Endometrium (tissue), 2 donors: ENCODE measurements around the gene FAAH.

ENCODE experiments used
- FAIRE-seq: peaks from 2 replicates; lab custom pipeline; 2012; peaks lifted over from hg19 to GRCh38; lab: Jason Lieb, UNC
- donor health status: control.
- donor health status: control.

FAAH gene

GRCh38 chr1:46401154-46401913 is 7.2 kb downstream of the FAAH start:
- FAIRE-seq, result no peak

- no peak for FAIRE-seq
Measured at GRCh38 chr1:46401964-46402626, 8.0 kb downstream of the FAAH start.

GRCh38 chr1:46403916-46404315 is 9.8 kb downstream of the FAAH start:
- no peak for FAIRE-seq

- FAIRE-seq, result no peak
Measured at GRCh38 chr1:46404482-46405196, 10.5 kb downstream of the FAAH start.

DNA sequence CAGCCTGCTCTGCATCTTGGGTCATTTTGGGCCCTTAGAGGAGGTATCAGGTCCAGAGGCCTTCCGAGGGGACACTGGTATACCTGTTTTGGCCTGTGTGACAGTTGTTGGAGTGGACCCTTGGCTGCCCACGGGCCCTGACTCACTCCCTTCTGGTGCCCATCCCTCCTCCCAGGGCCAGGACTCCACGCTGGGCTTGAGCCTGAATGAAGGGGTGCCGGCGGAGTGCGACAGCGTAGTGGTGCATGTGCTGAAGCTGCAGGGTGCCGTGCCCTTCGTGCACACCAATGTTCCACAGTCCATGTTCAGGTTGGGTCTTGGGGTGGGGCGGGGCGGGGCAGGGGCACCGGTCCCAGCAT is 11.1 kb downstream of the FAAH start:
- FAIRE-seq, result no peak

GRCh38 chr1:46405724-46406123 is 11.6 kb downstream of the FAAH start:
- no peak for FAIRE-seq

DNA sequence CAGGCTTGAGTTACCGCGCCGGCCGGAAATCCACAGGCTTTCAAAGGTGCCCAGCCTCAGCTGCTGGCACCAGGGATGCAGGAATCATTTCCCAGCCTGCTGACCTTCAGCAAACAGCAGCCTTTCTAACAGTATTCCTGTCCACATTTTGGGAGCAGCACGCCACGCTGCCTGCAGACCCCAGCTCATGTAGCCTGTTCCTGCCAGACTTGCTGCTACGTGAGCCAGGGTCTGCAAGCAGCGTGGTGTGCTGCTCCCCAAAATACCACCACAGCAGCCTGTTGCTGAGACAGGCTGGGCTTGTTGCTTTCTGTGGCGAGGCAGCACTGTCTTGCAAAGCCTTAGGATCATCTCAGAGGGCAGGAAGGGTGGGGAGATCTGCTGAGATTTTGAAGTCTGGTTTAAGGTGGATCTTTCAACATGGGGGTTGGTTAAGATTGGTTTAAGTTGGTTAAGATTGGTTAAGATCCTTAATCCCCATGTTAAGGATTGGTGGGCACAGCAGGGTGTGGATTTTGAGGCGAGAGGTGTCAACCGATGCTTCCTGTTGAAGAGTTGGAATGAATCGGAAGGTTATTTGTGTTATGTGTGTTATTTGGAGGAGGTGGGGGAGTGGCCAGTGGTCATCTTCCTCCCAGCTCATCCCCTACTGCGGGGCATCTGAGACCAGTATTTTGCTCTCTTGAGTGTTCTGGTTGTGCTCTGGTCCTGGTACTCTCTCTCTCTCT is 12.9 kb downstream of the FAAH start:
- no peak for FAIRE-seq

GRCh38 chr1:46407636-46408035 is 13.5 kb downstream of the FAAH start:
- no peak for FAIRE-seq

DNA sequence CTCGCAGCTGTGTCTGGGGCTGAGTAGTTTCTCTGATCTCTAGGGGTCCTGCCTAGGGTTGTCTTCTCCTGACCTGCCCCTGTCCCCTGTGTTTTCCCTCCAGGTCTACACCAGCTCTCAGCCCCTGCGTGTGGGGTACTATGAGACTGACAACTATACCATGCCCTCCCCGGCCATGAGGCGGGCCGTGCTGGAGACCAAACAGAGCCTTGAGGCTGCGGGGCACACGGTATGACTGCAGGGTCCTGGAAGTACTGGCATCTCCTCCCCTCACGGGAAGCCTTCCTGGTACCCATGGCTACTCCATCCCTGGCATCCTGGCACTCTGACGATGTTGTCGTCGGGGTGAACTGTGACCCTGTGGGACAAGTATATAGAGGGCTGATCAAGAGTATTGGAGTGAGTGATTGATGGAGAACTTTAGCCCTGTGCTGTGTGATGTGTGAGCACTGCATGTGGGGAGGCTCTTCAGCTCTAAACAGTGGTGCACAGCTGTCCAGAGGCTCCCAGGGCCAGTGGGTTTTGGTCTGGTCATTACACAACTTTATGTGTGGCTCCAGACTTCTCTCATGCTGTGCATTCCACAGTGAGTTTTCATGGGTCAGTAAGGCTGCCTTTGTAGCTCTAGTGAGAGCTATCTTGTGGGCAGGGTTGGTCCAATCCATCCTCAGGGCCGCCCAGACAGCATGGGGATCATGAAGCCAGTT is 14.4 kb downstream of the FAAH start:
- no peak for FAIRE-seq

GRCh38 chr1:46409063-46409372 is 14.9 kb downstream of the FAAH start:
- FAIRE-seq, result no peak

DNA sequence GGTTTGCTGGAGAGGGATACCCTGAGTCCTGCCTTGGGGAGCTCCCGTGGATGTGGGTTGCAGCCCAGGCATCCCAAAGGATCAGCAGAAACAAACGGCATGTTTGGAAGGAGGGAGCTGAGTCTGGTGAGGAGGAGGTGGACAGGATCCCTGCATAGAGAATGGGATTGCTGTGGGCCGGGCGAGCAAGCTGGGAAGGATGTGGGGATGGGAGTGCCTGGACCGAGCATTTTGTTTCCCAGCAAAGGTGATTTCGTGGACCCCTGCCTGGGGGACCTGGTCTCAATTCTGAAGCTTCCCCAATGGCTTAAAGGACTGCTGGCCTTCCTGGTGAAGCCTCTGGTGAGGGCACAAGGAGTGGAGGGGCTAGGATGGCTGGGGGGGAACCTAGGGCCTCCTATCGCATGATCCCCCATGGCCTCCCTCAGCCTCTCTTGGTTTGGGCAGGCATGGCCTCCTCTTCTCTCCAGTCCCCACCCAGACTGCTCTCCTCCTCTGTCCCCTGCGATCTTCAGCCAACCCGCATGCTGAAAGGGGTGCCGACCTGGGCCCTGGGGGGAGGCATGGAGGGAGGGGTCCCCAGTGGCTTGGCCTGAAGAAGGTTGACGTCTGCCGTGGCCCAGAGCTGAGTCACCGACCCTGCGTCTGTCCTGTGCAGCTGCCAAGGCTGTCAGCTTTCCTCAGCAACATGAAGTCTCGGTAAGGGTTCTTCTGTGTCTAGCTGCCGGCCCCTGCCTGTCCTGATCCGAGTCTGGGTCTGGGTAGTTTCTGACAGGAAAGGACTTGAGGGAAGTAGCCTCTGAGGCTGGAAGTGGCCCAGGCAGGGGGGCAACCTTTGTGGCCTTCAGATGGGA is 16.3 kb downstream of the FAAH start:
- FAIRE-seq, result no peak

DNA sequence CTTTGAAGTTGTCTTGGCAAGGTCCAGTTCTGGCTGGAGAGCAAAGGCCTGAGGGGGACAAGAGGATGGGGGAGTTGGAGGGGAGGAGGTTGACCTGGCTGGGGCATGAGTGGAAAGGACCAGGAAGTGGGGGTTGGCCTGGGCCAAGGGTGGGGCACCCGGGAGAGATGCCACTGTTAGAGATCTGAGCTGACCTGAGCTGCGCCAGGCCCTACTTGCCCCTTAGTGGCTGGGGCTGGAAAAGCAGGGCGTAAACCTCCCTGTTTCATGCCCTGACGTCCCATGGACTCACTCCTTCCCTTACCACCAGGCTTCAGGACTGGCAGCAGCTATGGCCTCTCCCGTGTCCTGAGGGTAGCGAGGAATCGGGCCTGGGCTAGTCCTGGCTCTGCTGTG is 16.9 kb downstream of the FAAH start:
- FAIRE-seq, result no peak

DNA sequence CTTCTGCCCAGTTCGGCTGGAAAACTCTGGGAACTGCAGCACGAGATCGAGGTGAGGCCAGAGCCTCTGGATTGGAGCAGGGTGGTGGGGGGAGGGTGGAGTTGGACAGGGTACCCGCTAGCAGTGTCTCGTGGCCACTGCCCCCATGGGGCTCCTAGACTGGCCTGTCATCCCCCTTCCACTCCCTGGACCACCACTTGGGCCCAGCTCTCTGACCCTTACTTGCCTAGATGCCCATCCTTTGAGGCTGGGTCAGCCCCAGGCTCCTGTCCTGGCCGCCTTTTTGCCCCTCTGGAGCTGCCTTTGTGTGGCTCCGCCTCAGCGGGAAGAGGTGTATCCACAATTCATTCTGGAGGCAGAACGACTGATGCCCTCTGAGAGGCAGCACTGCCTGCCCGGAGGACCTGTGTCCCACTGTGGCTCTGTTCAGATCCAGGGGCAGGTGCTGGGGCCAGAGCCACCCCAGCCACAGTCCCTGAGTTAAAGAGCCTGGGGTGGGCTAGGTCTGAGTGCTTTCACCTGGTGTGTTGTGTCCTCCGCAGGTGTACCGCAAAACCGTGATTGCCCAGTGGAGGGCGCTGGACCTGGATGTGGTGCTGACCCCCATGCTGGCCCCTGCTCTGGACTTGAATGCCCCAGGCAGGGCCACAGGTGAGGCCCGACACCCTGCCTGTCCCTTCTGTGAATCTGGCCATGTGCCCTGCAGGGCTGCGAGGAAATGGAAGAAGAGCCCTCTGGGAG is 17.7 kb downstream of the FAAH start:
- FAIRE-seq, result no peak

- FAIRE-seq, result no peak
Measured at GRCh38 chr1:46412893-46413595, 18.9 kb downstream of the FAAH start.

DNA sequence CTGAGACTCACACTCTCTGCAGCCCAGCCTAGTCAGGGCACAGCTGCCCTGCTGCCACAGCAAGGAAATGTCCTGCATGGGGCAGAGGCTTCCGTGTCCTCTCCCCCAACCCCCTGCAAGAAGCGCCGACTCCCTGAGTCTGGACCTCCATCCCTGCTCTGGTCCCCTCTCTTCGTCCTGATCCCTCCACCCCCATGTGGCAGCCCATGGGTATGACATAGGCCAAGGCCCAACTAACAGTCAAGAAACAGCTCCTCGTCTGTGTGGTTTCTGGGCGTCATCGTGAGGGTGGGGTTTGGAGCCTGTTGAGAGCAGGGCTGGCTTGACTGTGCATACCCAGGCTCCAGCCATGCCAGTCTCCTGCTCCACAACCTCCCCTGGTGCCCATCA is 19.5 kb downstream of the FAAH start:
- FAIRE-seq, result no peak

GRCh38 chr1:46415514-46415913 is 21.4 kb downstream of the FAAH start:
- no peak for FAIRE-seq

- FAIRE-seq, result no peak
Measured at GRCh38 chr1:46418976-46419375, 24.9 kb downstream of the FAAH start.

DNA sequence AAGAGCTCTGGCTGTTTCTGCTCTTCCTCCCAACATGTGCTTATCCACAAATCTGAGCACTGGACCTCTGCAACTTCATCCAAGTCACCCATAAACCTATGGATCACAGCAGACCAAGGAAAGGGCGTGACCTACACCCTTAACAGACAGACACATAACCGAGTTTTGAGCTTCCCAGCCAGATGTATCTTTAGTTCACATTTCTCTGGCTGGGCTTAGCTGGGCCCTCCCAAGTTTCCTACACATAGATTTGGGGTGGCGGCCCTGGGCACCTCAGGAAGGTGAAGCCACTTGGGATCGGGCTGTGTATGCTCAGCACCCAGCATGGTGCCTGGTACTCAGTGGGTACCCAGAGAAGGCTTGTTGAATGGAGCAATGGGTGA is 26.4 kb downstream of the FAAH start:
- FAIRE-seq, result no peak

- no peak for FAIRE-seq
Measured at GRCh38 chr1:46421739-46422138, 27.6 kb downstream of the FAAH start.

DNA sequence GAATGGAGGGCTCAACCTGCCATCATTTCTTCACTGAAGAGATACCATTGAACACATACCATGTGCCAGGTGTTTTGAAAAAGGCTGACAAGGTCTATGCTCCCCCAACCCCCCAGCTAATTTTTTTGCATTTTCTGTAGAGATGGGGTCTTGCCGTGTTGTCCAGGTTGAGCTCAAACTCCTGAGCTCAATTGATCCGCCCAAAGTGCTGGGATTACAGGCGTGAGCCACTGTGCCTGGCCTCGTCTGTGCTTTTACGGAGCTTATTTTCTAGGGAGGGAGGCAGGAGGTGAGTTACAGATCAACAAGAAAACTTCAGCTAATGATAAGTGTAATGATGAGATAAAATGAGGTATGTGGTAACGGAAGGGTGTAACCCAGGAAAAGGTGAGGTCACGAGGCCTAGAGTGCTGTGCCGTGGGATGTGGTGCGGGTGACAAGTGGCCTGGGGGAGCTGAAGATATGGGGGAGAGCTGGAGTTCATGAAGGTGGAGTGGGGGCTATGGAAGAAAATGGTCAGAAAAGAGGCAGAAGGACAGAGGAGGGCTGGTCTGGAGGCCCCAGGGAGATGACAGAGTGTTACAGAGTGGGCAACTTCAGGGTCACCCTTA is 28.2 kb downstream of the FAAH start:
- FAIRE-seq, result no peak
